GM18519 (cell line): Measurements from ENCODE around the gene PRLR.
A peak's percentile ranks its signal among the peaks of the same experiment; 100 is the strongest.
"Not testable (repeated sequence)": the region's sequence is repeated elsewhere in the genome, so short reads cannot be mapped to it uniquely, and the experiment has no call there.

Experiments used
- ATAC-seq: cut with Tn5 transposase; IDR thresholded peaks from one replicate; pipeline ENCODE4 v1.9.1; 2021; ENCODE audit warnings: mild to moderate bottlenecking, moderate library complexity; ENCODE audit not compliant: unreplicated experiment, low FRiP score

The PRLR gene

DNA sequence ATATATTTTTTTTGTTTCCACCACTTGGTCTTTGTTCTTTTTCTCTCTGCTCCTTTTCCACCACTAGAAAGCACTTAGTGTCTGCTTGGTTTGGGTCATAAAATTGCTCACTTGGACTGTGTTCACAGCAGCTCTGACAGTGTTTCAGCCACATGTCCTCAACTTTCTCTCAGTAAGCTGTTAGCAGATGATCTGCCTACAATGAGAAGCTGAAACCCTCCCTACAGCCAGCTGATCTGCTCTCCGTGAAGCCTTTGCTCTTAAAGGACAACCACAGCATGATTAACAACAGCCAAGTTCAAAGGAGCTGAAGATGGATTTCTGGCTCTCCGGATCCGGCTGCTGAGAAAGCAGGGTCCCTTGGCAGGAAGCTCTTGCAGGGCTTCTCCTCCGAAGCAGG is 31.6 kb downstream of the PRLR start:
- no peak for ATAC-seq

DNA sequence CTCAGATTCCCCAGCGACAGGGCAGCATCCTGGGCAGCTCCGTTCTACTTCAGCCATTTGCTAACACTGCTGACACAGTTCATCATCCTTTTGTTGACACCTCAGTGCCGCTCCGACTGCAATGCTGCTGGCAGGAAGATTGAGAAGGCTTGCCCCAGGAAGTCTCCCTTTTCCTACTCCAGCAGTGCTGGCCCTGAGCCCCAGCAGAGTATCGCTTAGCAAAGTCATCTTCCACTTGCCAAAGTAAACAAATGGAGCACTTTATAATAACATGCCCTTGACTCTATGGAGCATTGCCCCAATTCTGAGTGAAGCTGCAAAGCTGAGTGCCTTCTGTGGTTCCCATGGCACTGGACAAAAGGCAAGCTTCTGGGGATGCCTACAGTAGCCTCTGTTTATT is 32.2 kb downstream of the PRLR start:
- no peak for ATAC-seq

DNA sequence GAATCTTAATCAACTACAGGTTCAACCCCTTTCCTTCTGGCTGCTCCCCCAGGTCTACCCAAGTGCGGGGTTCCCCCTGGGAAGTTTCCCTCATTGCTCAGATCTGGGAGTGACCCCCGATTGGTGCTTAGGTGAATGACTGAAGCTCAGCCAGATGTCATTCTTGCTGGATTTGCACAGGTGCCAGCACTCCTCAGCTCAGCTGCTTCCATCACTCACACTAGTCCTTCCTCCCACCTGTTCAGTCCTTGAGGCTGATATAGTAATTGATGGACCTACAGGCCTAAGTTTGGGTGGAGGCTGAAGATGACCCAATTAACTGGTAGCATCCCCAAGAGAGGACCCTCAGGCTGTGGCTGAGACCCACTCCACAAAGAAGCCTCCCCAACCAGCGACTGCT is 32.9 kb downstream of the PRLR start:
- ATAC-seq = no peak

DNA sequence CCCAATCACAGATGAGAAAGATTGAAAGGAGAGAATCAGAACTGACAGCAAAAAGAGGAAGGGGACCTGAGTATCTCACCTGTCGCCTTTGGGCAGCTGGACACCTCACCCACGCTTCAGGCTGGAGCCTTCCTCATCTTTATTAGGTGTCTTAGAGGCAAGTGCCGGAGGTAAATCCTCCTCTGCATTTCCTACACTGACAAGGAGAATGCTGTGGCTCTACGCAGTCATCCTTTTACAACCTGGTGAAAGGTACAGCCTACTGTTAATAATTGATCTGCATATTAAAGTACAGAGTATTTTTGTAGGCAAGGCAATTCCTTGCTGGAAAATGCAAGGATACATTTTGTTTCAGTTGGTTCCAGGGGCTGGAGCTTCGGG is 34.8 kb downstream of the PRLR start:
- ATAC-seq = no peak

DNA sequence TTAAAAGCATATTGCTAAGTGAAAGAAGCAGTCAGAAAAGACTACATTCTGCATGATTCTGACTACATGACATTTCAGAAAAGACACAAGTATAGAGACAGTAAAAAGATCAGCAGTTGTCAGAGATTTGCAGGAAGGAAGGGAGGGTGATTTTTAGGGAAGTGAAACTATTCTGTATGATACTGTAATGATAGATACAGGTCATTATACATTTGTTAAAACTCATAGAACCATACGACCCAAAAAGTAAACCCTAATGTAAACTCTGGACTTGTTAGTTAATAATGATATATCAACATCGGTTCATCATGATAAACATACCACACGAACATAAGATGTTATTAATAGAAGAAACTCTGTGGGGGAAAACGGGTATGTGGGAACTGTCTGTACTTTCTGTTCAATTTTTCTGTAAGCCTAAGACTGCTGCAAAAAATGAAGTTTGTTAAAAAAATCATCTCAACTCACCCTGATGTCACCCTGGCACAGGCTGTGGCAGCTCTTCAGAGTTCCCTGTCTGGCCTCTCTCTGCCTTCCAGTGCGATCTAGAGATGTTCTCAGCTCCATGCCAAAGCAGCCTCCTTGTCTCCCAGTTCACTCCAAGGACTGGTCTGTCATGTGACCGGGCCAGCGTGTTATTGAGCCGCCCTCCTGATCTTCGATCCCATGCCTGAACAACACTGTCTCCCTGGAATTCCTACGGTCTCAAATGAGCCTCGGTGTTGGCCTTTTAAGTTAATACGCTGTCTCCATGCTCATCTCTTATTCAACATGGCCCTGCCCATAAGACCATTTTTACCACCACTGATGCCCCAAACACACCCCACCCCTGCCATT is 35.4 kb downstream of the PRLR start:
- peak; percentile 95 for ATAC-seq

DNA sequence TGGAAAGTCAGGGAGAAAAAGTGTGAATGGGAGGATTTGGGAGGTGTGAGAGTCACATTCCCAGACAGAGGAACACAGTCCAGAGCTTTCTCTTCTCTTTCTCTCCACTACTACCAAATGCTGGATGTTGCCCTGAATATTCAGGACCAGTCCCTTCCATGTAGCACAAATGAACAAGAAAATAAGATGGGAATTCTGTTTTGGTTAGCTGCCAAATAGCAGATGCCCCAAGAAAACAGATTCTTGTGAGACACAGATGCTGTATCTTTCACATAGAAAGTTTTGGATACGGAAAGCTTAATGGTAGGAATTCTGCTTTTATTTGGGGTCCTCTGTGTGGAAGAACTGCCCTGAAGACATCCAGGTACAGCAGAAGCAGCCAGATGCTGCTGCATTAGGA is 37.8 kb downstream of the PRLR start:
- no peak for ATAC-seq

DNA sequence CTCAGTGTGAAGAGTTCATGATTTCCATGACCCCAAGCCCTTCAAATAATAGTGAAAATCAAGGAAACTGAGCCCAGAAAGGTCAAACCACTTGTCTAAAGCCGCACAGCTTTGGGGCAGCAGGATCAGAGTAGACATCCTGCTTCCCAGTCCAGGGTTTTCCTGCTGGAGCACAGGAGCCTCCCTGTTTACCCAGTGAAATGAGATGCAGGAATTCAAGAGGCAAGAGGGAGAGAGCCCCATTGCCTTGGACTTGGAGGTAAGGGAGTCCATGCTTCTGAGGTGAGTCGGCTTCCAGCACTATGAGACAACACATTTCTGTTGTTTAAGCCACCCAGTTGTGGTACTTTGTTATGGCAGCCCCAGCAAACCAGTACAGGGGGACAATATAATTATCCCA is 40.5 kb downstream of the PRLR start:
- ATAC-seq = not testable (repeated sequence)

DNA sequence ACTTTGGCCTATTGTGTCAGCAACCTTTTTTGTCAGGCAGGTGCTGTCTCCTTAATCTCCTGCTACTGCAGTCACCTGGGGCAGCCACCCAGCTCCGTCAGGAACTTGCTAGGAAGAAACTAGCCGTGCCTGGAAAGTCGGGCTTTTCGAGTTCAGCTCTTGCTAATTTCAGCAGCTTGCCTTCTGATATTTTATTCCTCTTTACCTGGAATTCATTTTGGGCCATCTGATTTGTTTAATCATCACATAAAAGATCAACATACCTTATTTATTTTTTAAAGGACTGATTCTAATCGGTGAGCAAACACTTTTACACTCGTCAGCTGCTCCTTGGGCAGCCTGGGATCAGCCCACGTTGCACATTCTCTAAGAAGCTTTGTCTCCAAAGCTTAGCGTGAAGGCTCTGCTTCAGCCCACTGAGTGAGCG is 42.2 kb downstream of the PRLR start:
- ATAC-seq = no peak

DNA sequence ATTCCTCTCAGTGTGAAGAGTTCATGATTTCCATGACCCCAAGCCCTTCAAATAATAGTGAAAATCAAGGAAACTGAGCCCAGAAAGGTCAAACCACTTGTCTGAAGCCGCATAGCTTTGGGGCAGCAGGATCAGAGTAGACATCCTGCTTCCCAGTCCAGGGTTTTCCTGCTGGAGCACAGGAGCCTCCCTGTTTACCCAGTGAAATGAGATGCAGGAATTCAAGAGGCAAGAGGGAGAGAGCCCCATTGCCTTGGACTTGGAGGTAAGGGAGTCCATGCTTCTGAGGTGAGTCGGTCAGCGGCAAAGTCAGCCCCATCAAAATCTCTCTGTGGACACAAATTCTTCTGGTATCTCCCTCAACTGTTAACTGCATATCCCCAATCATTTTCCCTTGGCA is 42.7 kb downstream of the PRLR start:
- ATAC-seq = not testable (repeated sequence)

DNA sequence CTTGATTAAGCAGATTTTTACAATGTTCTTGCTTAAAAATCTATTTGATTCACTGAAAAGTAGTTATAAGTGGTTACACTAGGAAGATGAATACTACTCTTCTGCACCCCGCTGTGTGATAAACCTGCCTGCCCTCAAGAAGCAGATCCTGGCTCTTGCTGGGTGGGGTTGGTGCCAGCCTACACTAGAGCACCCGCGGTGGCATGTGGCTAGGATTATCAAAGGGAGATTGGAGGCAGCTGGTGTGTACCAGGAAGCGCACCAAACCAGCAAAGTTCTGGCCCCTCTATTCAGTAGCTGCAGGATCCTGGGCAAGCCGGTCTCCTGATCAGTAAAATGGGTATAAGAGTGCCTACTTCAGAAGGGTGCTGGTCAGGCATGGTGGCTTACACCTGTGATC is 43.5 kb downstream of the PRLR start:
- no peak for ATAC-seq

DNA sequence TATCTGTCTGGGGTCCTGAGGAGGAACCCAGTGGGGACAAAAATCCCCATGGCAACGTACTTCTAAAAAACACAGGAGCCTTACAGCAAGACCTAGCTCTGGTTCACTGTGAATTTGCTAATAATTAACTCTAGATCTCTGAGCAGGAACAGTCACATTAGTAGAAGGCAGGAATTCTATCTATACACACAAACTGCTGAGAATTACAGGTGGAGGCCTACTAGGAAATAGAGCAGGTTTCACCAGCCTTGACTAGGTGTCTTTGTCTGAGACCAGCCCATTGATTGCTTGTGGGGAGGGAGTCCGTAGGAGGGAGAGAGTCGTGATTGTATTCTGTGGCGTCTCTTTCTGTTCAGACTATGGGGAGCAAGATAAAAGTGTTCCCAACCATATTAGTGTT is 44.8 kb downstream of the PRLR start:
- ATAC-seq = no peak

DNA sequence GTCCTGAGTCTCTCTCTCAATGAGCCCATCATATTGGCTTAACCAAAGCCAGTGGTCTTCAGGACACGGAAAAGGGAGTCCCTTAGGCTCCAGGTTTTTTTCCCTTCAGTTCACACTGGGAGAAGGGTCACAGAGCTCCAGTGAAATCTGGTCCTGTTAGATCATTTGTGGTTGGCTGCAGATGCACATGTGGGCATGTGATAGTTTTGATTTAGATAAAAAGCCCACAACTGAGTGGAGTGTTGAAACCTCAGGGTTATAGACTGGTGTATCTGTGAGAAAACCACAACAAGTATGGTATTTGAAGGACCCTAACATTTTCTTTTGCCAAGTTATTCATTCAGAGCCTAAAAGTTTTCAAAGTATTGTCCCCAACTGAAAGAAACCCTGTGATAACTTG is 46.7 kb downstream of the PRLR start:
- ATAC-seq = no peak

DNA sequence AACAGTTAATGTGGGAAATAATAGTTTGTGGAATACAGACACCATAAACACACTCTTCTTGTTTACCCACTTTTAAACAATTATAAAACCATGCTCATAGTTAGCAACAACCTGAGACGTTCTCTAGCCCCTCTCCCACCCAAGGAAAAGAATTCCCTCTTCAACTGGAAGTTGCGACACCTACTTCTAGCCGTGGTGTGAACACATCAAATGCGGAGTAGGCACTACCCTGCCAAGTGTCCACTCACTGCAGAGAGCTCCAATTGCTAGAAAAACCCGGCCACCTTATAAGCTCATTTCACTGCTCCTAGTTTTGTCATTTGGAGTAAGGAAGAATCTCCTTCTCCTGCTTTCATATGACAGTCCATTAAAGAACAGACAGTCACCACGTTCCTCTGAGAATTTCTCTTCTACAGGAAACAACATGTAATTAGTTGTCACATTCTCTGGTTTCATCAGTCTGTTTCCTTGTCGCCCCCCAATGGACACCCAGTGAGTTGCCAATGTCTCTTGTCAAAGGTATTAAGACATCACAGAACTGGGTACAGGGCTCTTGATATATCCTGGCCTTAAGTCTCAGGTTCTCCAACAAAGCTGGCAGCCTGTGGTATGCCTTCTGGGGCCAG is 47.3 kb downstream of the PRLR start:
- peak; percentile 79 for ATAC-seq

DNA sequence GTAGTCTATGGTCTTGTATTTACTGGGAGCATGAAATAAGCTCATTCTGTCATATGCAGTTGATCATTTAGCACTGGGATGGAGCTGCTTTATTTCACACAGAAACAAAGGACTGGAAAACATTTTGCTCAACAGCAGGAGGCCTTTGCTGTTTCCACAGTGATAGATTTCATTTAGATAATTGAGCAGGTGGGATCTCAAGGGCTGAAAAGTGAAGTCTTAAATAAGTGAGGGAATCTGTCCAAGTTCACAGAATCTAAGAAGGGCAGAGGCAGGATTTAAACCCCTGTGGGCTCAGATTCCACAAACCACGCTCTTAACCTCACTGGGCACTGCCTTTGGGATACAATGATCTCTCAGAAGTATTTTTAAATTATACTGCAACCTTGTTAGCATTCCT is 47.8 kb downstream of the PRLR start:
- ATAC-seq = no peak

DNA sequence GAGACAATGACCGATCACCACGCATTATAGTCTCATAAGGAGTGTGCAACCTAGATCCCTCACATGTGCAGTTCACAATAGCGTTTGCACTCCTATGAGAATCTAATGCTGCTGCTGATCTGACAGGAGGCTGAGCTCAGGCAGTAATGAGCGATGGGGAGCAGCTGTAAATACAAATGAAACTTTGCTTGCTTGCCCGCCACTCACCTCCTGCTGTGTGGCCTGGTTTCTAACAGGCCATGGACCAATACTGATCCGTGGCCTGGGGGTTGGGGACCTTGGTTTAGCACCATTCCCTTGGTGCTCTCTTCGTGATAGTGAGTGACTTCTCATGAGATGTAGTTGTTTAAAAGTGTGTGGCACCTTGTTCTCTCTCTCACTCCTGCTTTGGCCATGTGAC is 50.2 kb downstream of the PRLR start:
- no peak for ATAC-seq

DNA sequence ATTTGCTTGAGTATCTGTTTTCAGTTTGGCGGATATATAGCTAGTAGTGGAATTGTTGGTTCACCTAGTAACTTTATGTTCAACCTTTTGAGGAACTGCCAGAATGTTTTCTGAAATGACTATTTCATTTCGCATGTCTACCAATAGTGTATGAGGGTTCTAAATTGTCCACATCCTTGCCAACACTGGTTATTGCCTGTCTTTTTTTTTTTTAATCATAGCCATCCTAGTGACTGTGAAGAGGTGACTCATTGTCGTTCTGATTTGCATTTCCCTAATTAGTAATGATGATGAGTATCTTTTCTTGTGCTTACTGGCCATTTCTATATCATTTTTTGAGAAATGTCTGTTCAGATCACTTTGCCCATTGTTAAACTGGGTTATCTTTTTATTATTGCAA is 52.5 kb downstream of the PRLR start:
- ATAC-seq = no peak

DNA sequence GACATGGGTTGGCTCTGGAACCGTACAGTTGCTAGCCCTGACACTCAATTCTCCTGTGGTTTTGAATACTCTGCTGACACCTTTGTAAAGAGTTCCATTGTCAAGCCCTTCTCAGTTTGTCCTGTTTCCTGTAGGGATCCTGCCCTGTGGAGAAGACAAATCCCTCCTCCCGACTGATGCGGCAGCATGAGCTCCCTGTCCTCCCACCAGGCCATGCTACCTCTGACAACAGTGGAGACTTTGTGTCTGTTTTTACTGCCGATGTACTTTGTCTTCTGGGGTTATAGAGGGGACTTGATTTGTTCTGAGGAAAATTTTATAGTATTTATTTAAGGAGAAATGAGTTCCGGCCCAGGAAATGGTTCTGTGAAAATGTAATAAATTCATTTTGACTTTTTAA is 57.8 kb downstream of the PRLR start:
- no peak for ATAC-seq

DNA sequence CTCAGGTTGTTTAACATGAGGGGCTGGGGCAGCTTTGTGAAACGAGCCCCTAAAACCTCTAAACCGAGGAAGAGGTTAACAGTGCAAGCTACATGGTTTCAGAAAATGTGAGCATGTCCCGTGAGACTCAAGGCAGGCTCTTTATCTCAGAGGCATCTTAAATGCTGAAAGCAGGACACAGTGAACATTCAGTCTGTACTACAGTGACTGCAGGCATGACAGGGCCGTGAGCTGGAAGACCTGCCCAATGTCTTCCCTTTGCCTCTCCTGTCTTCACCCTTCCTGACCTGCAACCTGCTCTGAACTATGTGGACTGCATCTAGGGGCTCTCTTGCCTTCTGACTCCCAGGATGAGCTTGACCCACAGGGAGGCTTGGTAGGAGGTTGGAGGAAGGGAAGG is 58.3 kb downstream of the PRLR start:
- ATAC-seq = no peak

DNA sequence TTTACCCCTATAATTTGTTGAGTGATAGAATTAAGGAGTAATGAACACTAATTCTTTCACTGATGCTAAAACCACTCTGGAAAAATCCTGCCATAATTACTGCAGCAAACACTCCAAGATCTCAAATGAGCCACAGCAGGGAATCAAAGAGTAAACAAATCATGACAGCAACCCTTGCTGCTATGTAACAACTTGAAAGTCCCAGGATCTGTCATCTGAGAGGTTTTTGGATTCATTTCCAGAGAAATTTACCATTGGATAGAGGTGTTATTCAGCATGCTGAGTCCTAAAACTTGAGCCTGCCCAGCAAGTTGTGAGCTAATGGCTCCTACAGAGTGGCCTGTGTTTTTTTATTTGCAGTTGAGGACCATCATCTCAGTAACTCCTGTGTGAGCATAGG is 59.2 kb downstream of the PRLR start:
- no peak for ATAC-seq

DNA sequence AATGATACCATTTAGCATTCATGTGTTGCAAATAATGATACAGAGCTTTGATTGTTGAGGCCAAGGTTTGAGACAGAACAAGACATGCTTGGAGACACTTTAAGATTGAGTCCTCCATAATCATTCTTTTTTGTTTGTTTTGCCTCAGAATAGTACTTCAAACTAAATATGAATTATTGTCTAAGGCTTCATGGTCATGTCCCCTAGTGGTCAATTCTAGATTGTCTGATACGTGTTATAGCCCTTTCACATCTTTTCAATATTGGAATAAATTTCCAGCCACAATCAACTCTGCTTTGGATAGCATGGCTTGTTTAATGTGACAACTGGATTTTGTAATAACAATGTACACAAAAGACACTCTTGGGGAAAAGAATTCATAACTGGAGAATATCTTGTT is 64.2 kb downstream of the PRLR start:
- ATAC-seq = no peak

DNA sequence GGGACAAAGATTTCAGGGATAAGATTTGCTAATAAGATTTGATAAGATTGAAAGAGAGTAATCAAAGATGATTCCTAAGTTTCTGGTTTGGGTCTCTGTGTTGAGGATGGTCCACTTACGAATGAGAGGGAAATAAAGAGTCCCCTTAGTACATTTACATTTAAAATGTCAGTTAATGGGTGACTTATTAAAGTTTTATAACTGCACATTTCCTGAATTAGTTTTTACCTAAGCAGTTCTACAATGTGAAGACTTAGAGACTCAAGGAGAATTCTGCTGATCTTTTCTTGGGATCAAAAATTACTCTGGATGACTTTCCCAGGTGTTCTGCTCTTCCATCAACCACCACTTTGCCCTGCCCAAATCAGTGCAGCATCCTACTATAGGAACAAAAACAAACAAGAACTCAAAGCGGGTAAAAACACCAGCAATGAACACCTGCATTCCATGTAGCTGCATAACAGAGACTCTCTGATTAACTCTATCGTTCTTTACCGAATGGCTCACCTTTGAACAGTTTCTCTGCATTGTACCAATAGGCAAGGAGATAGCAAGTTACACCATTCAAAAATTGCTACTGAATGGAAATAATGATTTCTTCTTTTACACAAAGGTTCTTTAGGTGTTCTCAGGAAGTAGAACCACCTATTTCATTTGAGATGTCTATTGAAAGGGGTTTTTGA is 65.3 kb downstream of the PRLR start:
- no peak for ATAC-seq

DNA sequence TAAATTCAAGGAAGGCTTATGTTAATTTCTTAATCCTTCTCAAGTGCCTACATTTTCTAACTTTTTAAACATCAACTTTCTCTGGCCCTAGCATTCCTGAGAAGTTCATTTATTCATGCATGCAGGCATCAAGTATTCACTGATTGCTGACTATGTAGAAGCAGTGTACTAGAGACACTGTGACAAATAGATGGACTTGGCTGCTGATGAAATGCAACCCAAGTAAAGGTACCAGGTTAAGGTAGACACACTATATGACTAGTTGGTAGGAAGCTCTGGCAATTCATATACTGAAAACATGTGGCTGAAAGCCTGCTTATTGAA is 66.6 kb downstream of the PRLR start:
- ATAC-seq = no peak
